Activated naive CD8-positive, alpha-beta T cell treated with anti-CD3 and anti-CD28 coated beads, Interleukin-2, amount 10 ng/mL, durations not matched to agents 7 days and 5 days (primary cell): ENCODE measurements around the gene KDELR3. TPM values are rescaled to one million over a fixed set of nuclear protein-coding genes. Genes with fewer than 3 reads are reported as not detected.

Experiments
- ATAC-seq: fragments of 150-1000 bp; cut with Tn5 transposase; one replicate; pipeline ENCODE4 v1.10.0; 2021; ENCODE audit warnings: low read depth, moderate library complexity
- POLR2A ChIA-PET: fragments of 350-600 bp; sonication (Branson Sonifier 250); formaldehyde crosslinking; loops from one replicate; lab custom pipeline; 2021; ENCODE audit warnings: antibody characterized with exemption; lab: Charles Lee
- DNase-seq: peaks from one replicate; pipeline ENCODE4 v3.0.0; 2021
- H3K27ac Mint-ChIP-seq: one replicate; pipeline ENCODE4 v1.8.0; 2022; ENCODE audit warnings: mild to moderate bottlenecking, mixed read lengths
- H3K27me3 Mint-ChIP-seq: one replicate; pipeline ENCODE4 v1.8.0; 2022; ENCODE audit warnings: mild to moderate bottlenecking, moderate library complexity, mixed read lengths
- H3K36me3 Mint-ChIP-seq: one replicate; pipeline ENCODE4 v1.8.0; 2021; ENCODE audit warnings: mild to moderate bottlenecking, mixed read lengths
- H3K4me1 Mint-ChIP-seq: one replicate; pipeline ENCODE4 v1.8.0; 2021; ENCODE audit warnings: mixed read lengths
- H3K4me3 Mint-ChIP-seq: one replicate; pipeline ENCODE4 v1.8.0; 2022; ENCODE audit warnings: mild to moderate bottlenecking, moderate library complexity, mixed read lengths
- H3K9me3 Mint-ChIP-seq: one replicate; pipeline ENCODE4 v1.8.0; 2021; ENCODE audit warnings: mixed read lengths
- total RNA-seq, 2 experiments: library from RNA; stranded (reverse); gene quantifications; one replicate each; pipeline ENCODE4 v1.2.3, GENCODE V29; 2021

KDELR3 gene
- 1 to 10 TPM in 1 of 2 experiments, under 1 TPM in 1; 0.91 to 1.4 TPM for total RNA-seq

GRCh38 chr22:38467904-38468442 is at the start of gene KDELR3:
Gene KDELR3 (plus strand): TSS chr22:38468096. CDS start chr22:38468234, 138 bp downstream.
- ATAC-seq (peak; percentile 90), DNase-seq (peak; percentile 77)
- H3K27ac Mint-ChIP-seq: peak within 1 kb of the TSS; percentile 76
- H3K36me3 Mint-ChIP-seq: no peaks in the 10 kb centered on the region
- H3K9me3 Mint-ChIP-seq: no peaks in the 10 kb centered on the region
- POLR2A ChIA-PET: interaction anchor here (0.6 to 1.4 kb wide), 2 partner anchors 14 to 50 kb away, joined by 3 read pairs; no protein-coding TSS in a partner anchor
- peaks cover 44% of the 10 kb centered on the region for H3K27me3 Mint-ChIP-seq
- H3K4me3 Mint-ChIP-seq: peak within 1 kb of the TSS; percentile 77
- H3K4me1 Mint-ChIP-seq: peaks cover 13% of the 10 kb centered on the region

GRCh38 chr22:38418589-38418988 is 49.3 kb upstream of the KDELR3 start:
- no peaks in the 10 kb centered on the region for H3K9me3 Mint-ChIP-seq
- no peak overlapping the region for H3K4me3 Mint-ChIP-seq
- no peaks in the 10 kb centered on the region for H3K4me1 Mint-ChIP-seq
- ATAC-seq (no peak), DNase-seq (no peak)
- POLR2A ChIA-PET: interaction anchor here (0.7 kb wide), 1 partner anchor 50 kb away, joined by 3 read pairs; the partner anchor contains the start of gene KDELR3
- peak overlapping the region; percentile 22 for H3K27ac Mint-ChIP-seq
- no peaks in the 10 kb centered on the region for H3K27me3 Mint-ChIP-seq
- H3K36me3 Mint-ChIP-seq: no peaks in the 10 kb centered on the region

DNA sequence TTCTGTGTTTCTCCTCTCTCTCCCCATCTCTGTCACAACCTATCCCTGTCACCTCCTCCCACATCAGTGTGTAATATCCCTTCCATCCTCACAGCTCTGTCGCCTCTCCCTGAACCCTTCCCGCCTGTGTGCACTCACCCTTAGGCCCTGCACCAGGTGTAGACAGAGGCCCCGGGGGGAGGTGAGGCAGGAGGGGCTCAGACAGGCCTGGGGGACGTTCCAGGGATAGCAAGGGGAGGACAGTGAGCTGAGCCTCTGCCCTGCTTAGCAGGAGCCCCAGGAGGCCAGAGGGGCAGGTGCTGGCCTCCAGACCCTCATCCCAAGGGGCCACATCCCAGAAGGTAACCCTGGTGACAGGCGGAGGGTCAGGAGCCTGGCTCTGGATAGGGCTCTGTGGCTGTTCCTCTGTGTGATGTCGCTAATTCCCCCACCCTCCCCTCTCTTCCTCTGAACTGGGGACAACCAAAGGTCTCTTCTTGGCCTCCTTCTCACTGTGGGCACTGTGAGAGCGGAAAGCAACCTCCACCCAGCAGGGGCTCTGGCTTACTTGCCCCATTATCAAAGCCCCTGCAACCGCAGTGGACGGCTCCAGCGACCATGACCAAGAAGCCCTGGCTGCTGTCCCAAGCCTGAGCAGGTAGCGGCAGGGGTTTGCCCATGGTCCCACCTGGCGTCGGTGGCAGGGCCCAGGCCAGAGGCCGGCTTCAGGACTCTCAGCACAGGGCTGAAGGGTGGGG is 48.6 kb upstream of the KDELR3 start:
- no peak for ATAC-seq
- Mint-ChIP-seq H3K27ac (no peak overlapping the region), H3K27me3 (no peaks in the 10 kb centered on the region), H3K4me3 (no peak overlapping the region), H3K9me3 (no peaks in the 10 kb centered on the region), H3K4me1 (no peaks in the 10 kb centered on the region), H3K36me3 (no peaks in the 10 kb centered on the region)
- POLR2A ChIA-PET: no interaction called here
- DNase-seq: no peak

DNA sequence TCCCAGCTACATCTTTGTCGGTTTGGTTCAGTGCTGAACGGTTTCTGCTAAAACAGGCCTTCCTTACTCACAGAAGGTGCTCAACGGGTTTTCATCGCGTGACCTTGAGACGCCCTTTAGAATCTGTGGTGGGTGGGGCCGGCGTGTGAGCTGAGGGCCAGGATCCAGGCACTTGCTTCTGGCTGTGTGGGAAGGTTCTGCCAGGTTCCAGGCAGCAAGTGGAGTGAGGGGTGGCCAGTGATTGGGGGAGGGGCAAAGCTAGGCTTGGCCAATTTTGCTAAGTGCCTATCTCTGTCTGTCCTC is 48.1 kb upstream of the KDELR3 start:
- Mint-ChIP-seq H3K9me3 (no peaks in the 10 kb centered on the region), H3K4me3 (no peak overlapping the region), H3K27ac (no peak overlapping the region), H3K4me1 (no peaks in the 10 kb centered on the region), H3K27me3 (no peaks in the 10 kb centered on the region), H3K36me3 (no peaks in the 10 kb centered on the region)
- DNase-seq (no peak), ATAC-seq (no peak)
- POLR2A ChIA-PET: no interaction called here

- H3K4me3 Mint-ChIP-seq: no peak overlapping the region
- H3K4me1 Mint-ChIP-seq: no peaks in the 10 kb centered on the region
- POLR2A ChIA-PET: interaction anchor here (0.7 kb wide), 1 partner anchor 220 kb away, joined by 3 read pairs; no protein-coding TSS in a partner anchor
- H3K36me3 Mint-ChIP-seq: no peaks in the 10 kb centered on the region
- no peak for DNase-seq
- H3K9me3 Mint-ChIP-seq: no peaks in the 10 kb centered on the region
- H3K27ac Mint-ChIP-seq: no peak overlapping the region
- H3K27me3 Mint-ChIP-seq: no peaks in the 10 kb centered on the region
- no peak for ATAC-seq
Observed at GRCh38 chr22:38420734-38421133, 47.2 kb upstream of the KDELR3 start.

GRCh38 chr22:38422611-38423511 is 45.0 kb upstream of the KDELR3 start:
- no peaks in the 10 kb centered on the region for H3K4me1 Mint-ChIP-seq
- POLR2A ChIA-PET: no interaction called here

GRCh38 chr22:38423512-38424503 is 44.1 kb upstream of the KDELR3 start:
- POLR2A ChIA-PET: no interaction called here
- H3K36me3 Mint-ChIP-seq: no peaks in the 10 kb centered on the region
- no peak overlapping the region for H3K27ac Mint-ChIP-seq
- no peaks in the 10 kb centered on the region for H3K4me1 Mint-ChIP-seq
- H3K9me3 Mint-ChIP-seq: no peaks in the 10 kb centered on the region
- ATAC-seq (no peak), DNase-seq (no peak)
- H3K4me3 Mint-ChIP-seq: no peak overlapping the region
- H3K27me3 Mint-ChIP-seq: no peaks in the 10 kb centered on the region

More at GRCh38 chr22:38422611-38423511, 45.0 kb upstream of the KDELR3 start:
- H3K36me3 Mint-ChIP-seq: no peaks in the 10 kb centered on the region
- ATAC-seq: no peak
- no peaks in the 10 kb centered on the region for H3K9me3 Mint-ChIP-seq
- no peaks in the 10 kb centered on the region for H3K27me3 Mint-ChIP-seq
- H3K4me3 Mint-ChIP-seq: no peak overlapping the region
- DNase-seq: no peak
- H3K27ac Mint-ChIP-seq: no peak overlapping the region

DNA sequence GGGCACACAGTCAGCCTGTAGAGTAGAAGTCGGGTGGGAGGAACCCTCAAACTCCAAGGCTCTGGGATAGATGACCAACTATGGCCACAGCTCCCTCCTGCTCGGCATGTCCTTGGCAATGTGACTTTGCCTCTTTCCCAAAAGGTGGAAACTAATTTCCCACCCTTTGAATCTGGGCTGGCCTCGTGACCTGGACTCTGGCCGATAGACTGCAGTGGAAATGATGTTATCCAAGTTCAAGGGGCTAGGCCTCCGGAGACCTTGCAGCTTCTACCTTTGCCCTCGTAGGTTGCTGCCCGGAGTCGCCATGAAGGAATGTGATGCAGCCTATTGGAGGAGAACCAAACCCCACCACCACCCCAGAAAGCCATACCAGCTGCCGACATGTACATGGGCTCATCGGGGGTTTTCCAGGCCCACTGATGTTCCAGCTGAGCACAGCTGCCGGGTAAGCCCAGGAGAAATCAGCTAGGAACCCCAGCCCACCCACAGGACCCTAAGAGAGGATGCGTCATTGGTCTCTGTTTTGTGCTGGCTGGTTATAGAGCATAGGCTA is 43.3 kb upstream of the KDELR3 start:
- H3K9me3 Mint-ChIP-seq: no peaks in the 10 kb centered on the region
- no peaks in the 10 kb centered on the region for H3K36me3 Mint-ChIP-seq
- H3K27ac Mint-ChIP-seq: no peak overlapping the region
- no peaks in the 10 kb centered on the region for H3K4me1 Mint-ChIP-seq
- no peaks in the 10 kb centered on the region for H3K27me3 Mint-ChIP-seq
- POLR2A ChIA-PET: no interaction called here
- H3K4me3 Mint-ChIP-seq: no peak overlapping the region
- ATAC-seq: no peak
- no peak for DNase-seq

GRCh38 chr22:38426628-38427027 is 41.3 kb upstream of the KDELR3 start:
- no peaks in the 10 kb centered on the region for H3K9me3 Mint-ChIP-seq
- ATAC-seq (no peak), DNase-seq (no peak)
- no peaks in the 10 kb centered on the region for H3K27me3 Mint-ChIP-seq
- no peak overlapping the region for H3K27ac Mint-ChIP-seq
- H3K36me3 Mint-ChIP-seq: no peaks in the 10 kb centered on the region
- H3K4me1 Mint-ChIP-seq: no peaks in the 10 kb centered on the region
- POLR2A ChIA-PET: no interaction called here
- no peak overlapping the region for H3K4me3 Mint-ChIP-seq

GRCh38 chr22:38427465-38427864 is 40.4 kb upstream of the KDELR3 start:
- DNase-seq: no peak
- H3K36me3 Mint-ChIP-seq: no peaks in the 10 kb centered on the region
- no peaks in the 10 kb centered on the region for H3K9me3 Mint-ChIP-seq
- no peaks in the 10 kb centered on the region for H3K27me3 Mint-ChIP-seq
- no peak overlapping the region for H3K4me3 Mint-ChIP-seq
- H3K27ac Mint-ChIP-seq: no peak overlapping the region
- H3K4me1 Mint-ChIP-seq: no peaks in the 10 kb centered on the region
- no peak for ATAC-seq
- POLR2A ChIA-PET: no interaction called here

- POLR2A ChIA-PET: no interaction called here
- Mint-ChIP-seq H3K4me3 (no peak overlapping the region), H3K27me3 (no peaks in the 10 kb centered on the region), H3K36me3 (no peaks in the 10 kb centered on the region), H3K4me1 (no peaks in the 10 kb centered on the region), H3K9me3 (no peaks in the 10 kb centered on the region), H3K27ac (no peak overlapping the region)
- DNase-seq (no peak), ATAC-seq (no peak)
Observed at GRCh38 chr22:38427940-38428339, 40.0 kb upstream of the KDELR3 start.

- no peaks in the 10 kb centered on the region for H3K27me3 Mint-ChIP-seq
- no peak overlapping the region for H3K4me3 Mint-ChIP-seq
- DNase-seq (no peak), ATAC-seq (no peak)
- H3K36me3 Mint-ChIP-seq: no peaks in the 10 kb centered on the region
- no peak overlapping the region for H3K27ac Mint-ChIP-seq
- POLR2A ChIA-PET: no interaction called here
- H3K9me3 Mint-ChIP-seq: no peaks in the 10 kb centered on the region
- H3K4me1 Mint-ChIP-seq: no peaks in the 10 kb centered on the region
Observed at GRCh38 chr22:38428714-38429113, 39.2 kb upstream of the KDELR3 start.
